Psoas muscle (tissue), 8 donors: Measurements from ENCODE around the gene PACSIN2. TPM values are rescaled to one million over a fixed set of nuclear protein-coding genes. Genes with fewer than 3 reads are reported as not detected.

Source experiments
- ATAC-seq, 4 donors: fragments of 200-7000 bp; cut with Tn5 transposase; one replicate each; pipeline ENCODE4 v1.9.1; 2020; ENCODE audit warnings: moderate library complexity in 3 of 4, mild to moderate bottlenecking in 2 of 4
- DNase-seq, 2 donors: peaks; one replicate each; pipeline ENCODE4 v3.0.0-alpha.2; 2020
- H3K27ac ChIP-seq: fragments of 200-600 bp; one replicate; pipeline ENCODE4 v1.8.0; 2022
- H3K27me3 ChIP-seq, 3 donors: fragments of 200-600 bp in 1 of 3; one replicate each; pipeline versions ENCODE4 v1.6.1 to v1.8.0; 2013 to 2022; ENCODE audit warnings: low read length in 2 of 3, mild to moderate bottlenecking in 2 of 3, moderate library complexity in 1 of 3; ENCODE audit not compliant: insufficient read depth in 3 of 3
- H3K36me3 ChIP-seq, 2 donors: fragments of 200-600 bp in 1 of 2; one replicate each; pipeline versions ENCODE4 v1.6.1 to v1.8.0; 2013 to 2022; ENCODE audit warnings: low read depth in 1 of 2, mild to moderate bottlenecking in 1 of 2, moderate library complexity in 1 of 2; ENCODE audit not compliant: insufficient read depth in 1 of 2
- H3K4me1 ChIP-seq: fragments of 200-600 bp; one replicate; pipeline ENCODE4 v1.8.0; 2022
- H3K4me3 ChIP-seq: fragments of 200-600 bp; one replicate; pipeline ENCODE4 v1.8.0; 2022; ENCODE audit warnings: mild to moderate bottlenecking
- H3K9me3 ChIP-seq: fragments of 200-600 bp; one replicate; pipeline ENCODE4 v1.8.0; 2022
- WGBS, 3 donors: extraction: QIAGEN DNeasy Blood & Tissue Kit; methylation state at CpG; one replicate each; pipeline versions ENCODE4 v1.1.6 to v1.1.7; 2013; 5-methylcytosine and 5-hydroxymethylcytosine counted together
- intact Hi-C, 2 donors: fragments of 100-400 bp; cut with DNase I; formaldehyde crosslinking; loops; one replicate each; pipeline versions ENCODE4 v1.11.0 to v1.14.2; 2022
- polyA plus RNA-seq, 3 donors: library from polyadenylated mRNA; stranded (reverse); fragments of 200-250 nt; gene quantifications; one replicate each; pipeline ENCODE4 v1.2.3, GENCODE V29; 2013
- total RNA-seq, 4 donors: library from RNA; stranded (reverse); fragmentation: NEBNext Ultra II Directional in 2 of 4; extraction: Animal tissue kit (Norgen Biotek cat#: 25700) in 2 of 4; gene quantifications; one replicate each; pipeline versions ENCODE4 v1.2.1 to v1.2.4, GENCODE V29; 2021 to 2023
- TF ChIP-seq, protein P1 (sequence below): fragments of 200-600 bp; IDR thresholded peaks from one replicate; pipeline ENCODE4 v1.8.0; 2022; ENCODE audit warnings: antibody characterized with exemption
- donor health status: healthy with polysubstance abuse.
- donor health status: DM: no; HTN: no; CAD: no; lungs with moderate emphysema.
- donor health status: Bipolar disorder and iron deficiency.
- donor health status: healthy.
- donor health status: DM: yes; HTN: yes; CAD: no.
- donor health status: DM: no; HTN: no; CAD: no.
- donor health status: DM: no; HTN: no; CAD: no.
- donor health status: DM: yes; HTN: yes; CAD: no.

Gene PACSIN2
- total and polyA plus RNA-seq, 7 donors, result 21.0 to 52.2 (median 31.4) TPM

DNA sequence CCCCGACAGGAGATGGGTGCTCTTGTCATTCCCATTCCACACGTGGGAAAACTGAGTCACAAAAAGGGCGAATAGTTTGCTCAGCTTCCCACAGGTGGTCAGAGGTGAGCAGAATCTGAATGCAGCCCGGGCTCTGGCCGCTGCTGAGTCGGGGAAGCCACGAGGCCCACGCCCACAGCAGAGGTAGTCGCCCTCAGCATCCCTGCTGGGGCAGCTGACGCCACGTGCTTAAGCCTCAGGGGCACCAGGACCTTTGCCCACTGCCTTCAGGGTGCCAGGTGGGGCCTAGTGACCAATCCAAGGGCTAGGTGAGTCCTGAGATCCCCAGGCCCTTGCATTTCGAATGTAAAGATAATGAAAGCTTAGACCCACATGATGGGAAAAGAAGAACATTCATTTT lies 133.7 kb downstream of the PACSIN2 start:
- no peaks in the 10 kb centered on the region for H3K27me3 ChIP-seq
- TF ChIP-seq, protein P1, sequence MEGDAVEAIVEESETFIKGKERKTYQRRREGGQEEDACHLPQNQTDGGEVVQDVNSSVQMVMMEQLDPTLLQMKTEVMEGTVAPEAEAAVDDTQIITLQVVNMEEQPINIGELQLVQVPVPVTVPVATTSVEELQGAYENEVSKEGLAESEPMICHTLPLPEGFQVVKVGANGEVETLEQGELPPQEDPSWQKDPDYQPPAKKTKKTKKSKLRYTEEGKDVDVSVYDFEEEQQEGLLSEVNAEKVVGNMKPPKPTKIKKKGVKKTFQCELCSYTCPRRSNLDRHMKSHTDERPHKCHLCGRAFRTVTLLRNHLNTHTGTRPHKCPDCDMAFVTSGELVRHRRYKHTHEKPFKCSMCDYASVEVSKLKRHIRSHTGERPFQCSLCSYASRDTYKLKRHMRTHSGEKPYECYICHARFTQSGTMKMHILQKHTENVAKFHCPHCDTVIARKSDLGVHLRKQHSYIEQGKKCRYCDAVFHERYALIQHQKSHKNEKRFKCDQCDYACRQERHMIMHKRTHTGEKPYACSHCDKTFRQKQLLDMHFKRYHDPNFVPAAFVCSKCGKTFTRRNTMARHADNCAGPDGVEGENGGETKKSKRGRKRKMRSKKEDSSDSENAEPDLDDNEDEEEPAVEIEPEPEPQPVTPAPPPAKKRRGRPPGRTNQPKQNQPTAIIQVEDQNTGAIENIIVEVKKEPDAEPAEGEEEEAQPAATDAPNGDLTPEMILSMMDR, result no peak
- no peak for ATAC-seq
- peaks cover 2 to 86% of the 10 kb centered on the region in 2 donors for H3K36me3 ChIP-seq
- intact Hi-C loops, result no loop called here
- no peak for DNase-seq
- WGBS, 3 donors, result 93 to 96% (median 94%) methylated on average over 12 of the region's 12 CpGs
- peaks cover 42% of the 10 kb centered on the region for H3K4me1 ChIP-seq
- H3K27ac ChIP-seq, result peak overlapping the region; percentile 83
- H3K9me3 ChIP-seq, result no peaks in the 10 kb centered on the region
- peak overlapping the region; percentile 55 for H3K4me3 ChIP-seq

DNA sequence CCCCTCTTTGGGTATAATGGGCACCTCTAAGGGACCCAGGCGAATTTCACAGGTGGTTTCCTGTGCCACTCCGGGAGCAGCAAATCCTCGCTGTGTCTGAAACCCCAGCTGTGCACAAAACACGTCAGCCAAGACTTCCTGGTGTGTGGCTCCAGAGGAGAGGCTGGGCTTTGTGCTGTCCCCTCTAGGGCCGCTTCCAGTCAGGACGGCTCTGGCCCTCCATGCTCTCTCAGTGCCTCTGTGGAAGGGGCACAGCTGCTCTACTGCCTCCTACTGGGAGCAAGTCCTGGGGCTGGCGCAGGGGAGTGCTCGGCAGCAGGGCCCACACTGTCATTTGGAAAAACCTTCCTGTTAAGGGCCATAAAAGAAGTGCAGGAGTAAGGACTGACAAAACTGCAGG lies 134.1 kb downstream of the PACSIN2 start:
- peak overlapping the region; percentile 83 for H3K27ac ChIP-seq
- DNase-seq (no peak), ATAC-seq (no peak)
- intact Hi-C loops, result no loop called here
- TF ChIP-seq, protein P1, result peak; percentile 8
- H3K4me1 ChIP-seq, result peaks cover 42% of the 10 kb centered on the region
- no peaks in the 10 kb centered on the region for H3K9me3 ChIP-seq
- H3K4me3 ChIP-seq, result peak overlapping the region; percentile 55
- H3K36me3 ChIP-seq, result peaks cover 2 to 86% of the 10 kb centered on the region in 2 donors
- no peaks in the 10 kb centered on the region for H3K27me3 ChIP-seq
- WGBS, 3 donors, result 77 to 86% (median 82%) methylated on average over 8 of the region's 8 CpGs

DNA sequence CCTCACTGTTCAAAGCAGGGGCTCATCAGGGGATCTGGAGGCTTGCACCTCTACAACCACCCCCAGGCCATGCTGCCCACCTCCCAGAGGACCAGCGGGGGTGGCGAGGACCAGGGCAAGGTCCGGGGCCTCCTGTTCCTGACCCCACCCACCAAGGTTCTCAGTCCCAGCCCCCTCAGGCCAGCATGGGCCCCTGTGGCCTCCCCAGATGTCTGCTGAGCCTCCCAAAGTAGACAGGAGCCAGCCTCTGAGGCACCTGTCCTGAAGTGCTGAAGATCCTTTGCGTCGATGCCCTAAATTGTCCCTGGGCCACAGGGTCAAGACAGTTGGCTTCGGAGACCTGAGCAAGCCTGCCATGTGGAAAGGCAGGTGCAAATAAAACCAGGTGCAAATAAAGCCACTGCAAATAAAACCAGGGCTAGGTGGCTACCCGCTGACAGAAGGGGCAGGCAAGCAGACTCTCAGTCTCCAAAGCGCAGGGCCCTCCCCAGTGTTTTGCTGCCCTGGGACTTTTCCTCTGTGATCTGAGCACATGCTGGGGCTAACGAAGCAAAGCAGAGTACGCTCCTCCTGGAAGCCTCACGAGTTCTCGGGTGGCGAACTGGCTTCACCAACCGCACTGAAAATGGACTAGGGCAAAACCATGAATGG lies 135.5 kb downstream of the PACSIN2 start:
- intact Hi-C loops, result no loop called here
- WGBS, 3 donors, result 88 to 93% (median 89%) methylated on average over 13 to 14 of the region's 14 CpGs

DNA sequence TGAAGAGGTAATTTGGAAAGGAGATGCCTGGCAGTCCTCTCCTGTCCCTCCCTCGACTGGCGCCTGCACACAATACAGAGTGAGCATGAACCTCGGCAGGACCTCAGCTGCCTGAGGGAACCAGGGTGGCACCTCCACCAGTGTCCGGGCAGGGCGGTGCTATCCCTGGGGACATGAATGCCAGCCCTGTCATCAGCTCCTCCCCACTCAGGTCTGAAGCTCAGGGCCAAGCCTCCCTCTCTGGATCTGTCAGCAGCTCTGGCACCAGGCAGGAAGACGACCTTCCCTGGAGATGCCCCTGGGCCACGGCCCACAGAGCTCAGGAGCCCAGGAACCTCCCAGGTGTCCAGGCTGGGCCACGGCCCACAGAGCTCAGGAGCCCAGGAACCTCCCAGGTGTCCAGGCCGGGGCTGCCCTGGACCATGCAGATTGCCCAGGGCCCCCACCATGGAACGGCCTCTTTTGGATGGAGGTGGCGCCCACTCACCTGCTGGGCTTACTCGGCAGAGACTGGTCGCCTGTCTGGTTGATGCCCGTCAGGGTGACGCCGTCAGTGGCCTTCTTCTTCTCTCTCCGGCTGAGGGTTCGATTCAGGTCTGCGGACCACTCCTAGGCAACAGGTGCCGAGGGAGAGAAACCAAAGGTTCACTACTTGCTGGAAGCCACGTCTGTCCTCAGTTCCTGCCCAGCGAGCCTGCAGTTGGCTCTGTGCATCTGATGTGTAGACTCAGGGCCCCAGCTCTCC lies 136.2 kb downstream of the PACSIN2 start:
- intact Hi-C loops, result no loop called here
- WGBS, 3 donors, result 88 to 91% (median 89%) methylated on average over 22 of the region's 22 CpGs
- no peak for DNase-seq
- no peak for ATAC-seq
- Histone ChIP-seq H3K4me1 (peaks cover 42% of the 10 kb centered on the region), H3K27ac (no peak overlapping the region), H3K4me3 (no peak overlapping the region), H3K9me3 (no peaks in the 10 kb centered on the region), H3K27me3 (no peaks in the 10 kb centered on the region), H3K36me3 (peaks cover 2 to 94% of the 10 kb centered on the region in 2 donors)
- TF ChIP-seq, protein P1, result no peak

More for the DNA sequence above, 135.5 kb downstream of the PACSIN2 start:
- ATAC-seq, result no peak
- Histone ChIP-seq H3K36me3 (peaks cover 2 to 93% of the 10 kb centered on the region in 2 donors), H3K4me3 (peak overlapping the region; percentile 55), H3K27ac (no peak overlapping the region), H3K4me1 (peaks cover 42% of the 10 kb centered on the region), H3K9me3 (no peaks in the 10 kb centered on the region), H3K27me3 (no peaks in the 10 kb centered on the region)
- no peak for DNase-seq
- TF ChIP-seq, protein P1, result no peak
